ENCODE data around the gene SERPINB12.

SERPINB12 gene, protein sequence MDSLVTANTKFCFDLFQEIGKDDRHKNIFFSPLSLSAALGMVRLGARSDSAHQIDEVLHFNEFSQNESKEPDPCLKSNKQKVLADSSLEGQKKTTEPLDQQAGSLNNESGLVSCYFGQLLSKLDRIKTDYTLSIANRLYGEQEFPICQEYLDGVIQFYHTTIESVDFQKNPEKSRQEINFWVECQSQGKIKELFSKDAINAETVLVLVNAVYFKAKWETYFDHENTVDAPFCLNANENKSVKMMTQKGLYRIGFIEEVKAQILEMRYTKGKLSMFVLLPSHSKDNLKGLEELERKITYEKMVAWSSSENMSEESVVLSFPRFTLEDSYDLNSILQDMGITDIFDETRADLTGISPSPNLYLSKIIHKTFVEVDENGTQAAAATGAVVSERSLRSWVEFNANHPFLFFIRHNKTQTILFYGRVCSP

DNA sequence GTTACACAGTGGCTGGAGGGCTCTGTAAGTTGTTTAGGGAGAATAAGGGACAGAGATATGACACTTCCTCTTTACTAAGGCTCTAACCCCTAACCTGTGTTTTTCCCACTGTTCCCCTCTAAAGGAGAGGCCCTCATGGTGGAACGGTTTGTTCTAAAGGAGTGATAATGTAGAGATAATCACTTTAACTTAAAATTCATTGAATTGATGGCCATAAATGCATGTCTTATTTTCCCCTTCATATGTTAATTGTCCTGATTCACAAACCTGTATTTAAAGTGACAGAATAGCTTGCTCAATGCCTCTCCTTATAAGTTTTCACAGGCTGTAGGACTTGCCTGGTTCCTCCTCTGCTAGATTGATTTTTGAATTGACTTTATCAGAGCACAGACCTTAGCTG lies at the start of gene SERPINB12:
SERPINB12 (plus strand) TSS at position 301 of the 400 bp plus-strand sequence. CDS start 13,791 bp downstream, outside the sequence.
- DNase-seq, result no peak

DNA sequence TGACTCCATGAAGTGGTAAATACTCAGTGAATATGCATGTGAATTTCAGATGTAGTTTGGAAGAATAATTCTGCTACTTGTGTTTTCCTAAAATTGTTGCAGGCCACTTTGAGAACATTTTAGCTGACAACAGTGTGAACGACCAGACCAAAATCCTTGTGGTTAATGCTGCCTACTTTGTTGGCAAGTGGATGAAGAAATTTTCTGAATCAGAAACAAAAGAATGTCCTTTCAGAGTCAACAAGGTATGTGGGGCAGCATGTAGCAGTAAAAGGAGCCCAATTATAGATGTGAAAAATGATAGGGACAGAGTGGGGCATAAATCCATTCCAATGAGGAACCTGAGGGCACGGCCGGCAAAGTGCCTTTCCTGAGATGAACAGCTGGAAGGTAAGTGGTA lies 49.3 kb upstream of the SERPINB12 start:
- no peak for DNase-seq

DNA sequence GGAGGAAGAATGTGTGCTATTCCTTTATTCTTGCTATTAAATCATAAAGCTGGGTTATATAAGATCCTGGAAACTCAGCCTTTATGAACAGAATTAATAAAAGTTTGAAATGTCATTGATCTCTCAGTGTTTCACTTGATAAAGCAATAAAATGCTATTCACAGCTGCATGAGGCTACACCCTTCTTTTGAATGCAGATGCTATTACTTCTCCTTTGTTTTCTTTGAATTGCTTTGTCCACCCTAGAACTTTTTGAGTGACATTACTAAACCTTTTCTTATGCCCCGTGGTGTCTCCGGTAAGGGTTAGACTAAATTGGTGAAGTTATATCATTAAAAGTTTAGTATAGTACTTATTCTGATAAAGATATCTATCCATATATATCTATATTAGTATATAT lies 46.5 kb upstream of the SERPINB12 start:
- no peak for DNase-seq

DNA sequence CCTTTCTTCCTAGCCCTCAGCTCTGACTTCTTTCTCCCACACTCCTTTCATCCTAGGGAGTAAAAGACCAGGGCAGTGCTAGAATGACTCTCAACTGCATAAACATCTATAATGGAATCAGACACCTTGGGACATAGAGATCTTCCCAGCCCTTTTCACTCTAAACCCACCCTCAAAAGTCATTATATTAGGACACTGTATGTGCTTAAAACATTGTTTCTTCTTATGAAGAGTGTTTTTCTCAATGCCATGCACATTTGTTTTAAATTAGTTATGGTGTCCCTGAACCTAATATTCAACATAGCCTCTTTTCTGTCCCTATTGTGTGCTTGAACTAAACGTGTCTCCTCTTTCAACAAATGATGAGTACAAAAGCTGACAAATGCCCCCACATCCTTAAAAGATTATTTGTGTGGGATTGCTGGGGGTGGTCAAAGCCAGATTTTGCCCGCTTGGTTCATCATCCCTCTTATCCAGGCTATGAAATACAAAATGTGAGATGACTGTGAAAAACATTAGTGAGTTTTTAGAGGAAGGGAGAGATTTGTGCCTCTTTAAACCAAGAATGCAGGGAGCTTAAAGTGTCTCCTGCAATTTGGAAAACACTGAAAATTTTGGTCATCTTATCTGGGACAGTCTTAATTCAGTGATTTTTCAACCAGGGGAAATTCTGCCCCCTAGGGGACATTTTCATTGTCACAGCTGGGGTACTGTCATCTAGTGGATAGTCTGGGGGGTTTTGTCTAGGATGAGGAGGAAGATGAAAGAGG lies 36.4 kb upstream of the SERPINB12 start:
- DNase-seq, result no peak

DNA sequence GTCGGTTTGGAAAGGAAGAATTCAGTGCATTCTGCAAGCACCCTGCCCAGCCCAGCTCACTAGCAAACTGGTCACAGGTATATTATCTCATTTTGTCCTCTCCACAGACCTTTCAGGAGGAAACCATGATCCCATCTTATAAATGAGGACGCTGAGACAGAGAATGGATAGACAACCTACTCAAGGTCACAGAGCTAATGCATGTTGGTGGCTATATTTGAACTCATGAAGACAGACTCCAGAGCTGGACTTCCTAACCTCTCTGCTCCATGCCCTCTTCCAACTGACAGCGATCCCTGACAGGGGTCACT lies 35.9 kb upstream of the SERPINB12 start:
- no peak for DNase-seq

DNA sequence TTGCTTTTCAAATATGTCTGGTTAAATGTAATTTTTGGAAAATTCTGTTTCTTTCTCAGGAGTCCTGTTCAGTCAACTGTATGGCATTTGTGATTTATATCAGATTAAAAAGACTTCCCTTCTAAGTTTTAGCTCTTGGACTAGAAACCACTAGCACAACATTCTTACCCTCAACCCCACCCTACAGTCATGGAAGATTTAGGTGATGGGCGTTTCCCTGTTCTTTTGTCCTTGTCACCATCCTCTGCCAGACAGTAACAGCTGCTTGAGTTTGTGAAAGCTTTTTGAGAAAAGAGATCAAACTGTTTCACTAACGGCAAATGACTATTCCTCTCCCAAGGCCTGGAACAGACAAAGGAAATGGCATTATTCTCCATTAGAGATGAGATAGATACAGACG lies 33.6 kb upstream of the SERPINB12 start:
- DNase-seq, result no peak

DNA sequence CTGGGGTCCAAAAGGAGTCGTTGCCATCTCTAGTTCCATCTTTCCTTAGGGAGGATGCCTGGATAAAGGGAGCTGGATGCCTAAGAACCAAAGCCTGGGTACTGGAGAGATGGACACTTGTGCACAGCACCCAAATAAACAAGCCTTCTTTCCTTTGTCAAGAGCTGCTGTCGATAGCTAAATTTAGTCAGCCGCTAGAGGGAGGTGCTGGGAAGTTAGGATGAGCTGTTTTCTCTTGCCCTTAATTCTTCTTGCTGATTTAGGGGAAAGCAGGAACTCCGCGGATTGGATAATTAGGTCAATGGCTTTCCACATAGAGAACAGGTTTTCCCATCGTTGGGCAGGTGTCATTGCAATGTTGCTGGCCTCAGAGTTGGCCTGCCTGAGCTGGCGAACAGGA lies 30.9 kb upstream of the SERPINB12 start:
- no peak for DNase-seq

DNA sequence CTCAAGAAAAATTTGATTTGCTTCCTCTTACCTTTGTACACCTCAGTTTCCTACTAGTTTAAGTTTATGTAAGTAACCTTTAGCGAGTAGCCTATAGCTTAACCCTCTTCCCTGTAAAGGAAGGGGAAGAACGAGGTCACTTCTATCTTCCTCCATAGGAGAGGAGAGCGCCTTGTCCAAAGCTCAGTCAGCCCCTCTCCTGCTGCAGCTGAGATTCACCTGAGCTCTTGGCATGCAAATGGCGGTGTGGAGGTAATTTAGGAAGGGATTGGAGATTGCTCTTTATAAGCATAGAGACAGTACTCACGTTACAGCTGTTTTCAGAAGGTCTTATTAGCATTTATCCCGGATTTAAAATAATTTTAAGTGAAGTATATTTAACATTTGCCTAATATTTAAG lies 27.8 kb upstream of the SERPINB12 start:
- DNase-seq, result no peak

DNA sequence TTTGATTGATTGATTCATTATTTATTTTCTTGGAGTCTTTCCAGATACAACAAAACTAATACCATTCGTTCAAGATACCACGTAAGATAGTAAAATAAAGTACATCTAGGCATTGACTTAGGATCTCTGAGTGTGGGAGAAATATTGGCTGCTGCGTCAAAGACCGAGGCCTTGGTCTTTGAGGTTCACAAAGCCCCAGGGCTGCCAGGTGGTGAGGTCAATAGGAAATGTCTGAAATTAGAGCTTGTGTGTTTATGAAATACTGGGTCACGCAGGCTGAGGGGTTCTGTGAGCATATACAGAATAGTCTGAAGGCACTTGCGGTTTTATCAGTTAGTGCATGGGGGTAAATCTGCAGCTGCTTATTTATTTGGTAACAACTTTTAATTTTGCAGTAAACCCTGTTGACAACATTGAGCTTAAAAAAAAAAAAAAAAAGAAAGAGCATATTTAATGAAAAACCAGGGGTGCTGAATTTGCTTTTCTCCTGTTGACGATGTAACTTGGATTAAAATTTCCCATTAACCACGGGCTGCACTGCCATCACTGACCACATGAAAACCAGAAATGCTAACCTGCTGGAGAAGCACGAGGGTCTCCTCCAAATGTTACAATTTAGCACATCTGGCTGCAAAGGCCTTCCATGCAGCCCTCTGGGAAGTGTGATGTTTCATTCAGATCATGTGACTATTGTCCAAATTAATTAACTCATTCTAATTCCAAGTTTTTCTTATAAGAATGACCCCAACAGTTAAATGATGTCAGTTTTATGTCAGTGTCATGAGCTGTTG lies 27.1 kb upstream of the SERPINB12 start:
- no peak for DNase-seq

DNA sequence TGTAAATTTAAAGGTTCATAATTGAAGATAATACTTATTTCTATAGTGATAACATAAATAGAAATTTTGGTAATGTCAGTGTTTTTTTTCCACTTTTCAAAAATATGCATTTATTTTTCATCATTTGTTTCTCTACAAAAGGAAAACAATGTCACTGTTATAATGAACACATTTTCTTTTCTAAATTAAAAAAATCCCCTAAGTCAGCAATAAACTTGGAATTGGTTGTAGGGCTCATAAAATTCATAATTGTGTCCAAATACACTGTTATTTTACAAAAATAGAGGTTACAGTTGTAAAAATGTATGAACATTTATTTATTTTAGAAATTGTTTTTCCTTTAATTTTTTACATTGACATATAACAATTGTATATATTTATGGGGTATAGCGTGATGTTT lies 26.4 kb upstream of the SERPINB12 start:
- DNase-seq, result no peak

DNA sequence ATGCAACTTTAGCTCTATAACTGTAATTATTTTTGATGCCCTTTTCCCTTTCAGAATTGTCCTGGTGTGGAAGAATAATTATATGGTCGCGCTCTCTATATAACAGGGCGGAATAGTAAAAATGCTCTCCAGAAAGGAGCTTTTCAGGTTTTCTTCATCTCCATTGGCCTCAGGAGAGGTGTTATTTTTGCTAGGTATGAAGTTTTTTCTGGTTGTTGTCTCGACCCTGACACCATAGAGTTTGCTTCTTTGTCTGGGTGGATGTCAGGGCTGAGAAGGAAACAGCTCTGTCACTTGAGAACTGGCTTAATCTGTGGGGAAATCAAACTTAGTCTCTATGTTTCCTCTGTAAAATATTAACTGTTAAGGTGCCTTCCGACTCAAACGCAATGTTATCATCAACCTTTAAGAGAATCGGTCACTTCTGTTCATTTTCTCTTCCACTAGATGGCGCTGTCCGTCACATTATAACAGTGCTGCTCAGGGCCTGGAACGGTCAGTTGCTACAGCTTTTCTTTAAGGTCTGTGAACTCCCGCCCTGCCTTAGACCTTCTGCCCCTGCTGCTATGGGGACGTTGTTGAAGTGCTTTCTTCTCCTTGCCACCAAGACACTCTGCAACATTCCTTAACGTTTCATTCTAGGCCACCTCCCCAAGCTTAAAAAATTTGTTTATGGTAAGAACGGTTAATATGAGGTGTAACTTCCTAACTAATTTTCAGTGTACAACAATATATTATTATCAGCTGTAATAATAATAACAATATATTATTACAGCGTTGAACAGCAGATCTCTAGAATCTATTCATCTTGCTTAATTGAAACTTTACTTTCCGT lies 23.8 kb upstream of the SERPINB12 start:
- DNase-seq, result peak; percentile 31 to 64

DNA sequence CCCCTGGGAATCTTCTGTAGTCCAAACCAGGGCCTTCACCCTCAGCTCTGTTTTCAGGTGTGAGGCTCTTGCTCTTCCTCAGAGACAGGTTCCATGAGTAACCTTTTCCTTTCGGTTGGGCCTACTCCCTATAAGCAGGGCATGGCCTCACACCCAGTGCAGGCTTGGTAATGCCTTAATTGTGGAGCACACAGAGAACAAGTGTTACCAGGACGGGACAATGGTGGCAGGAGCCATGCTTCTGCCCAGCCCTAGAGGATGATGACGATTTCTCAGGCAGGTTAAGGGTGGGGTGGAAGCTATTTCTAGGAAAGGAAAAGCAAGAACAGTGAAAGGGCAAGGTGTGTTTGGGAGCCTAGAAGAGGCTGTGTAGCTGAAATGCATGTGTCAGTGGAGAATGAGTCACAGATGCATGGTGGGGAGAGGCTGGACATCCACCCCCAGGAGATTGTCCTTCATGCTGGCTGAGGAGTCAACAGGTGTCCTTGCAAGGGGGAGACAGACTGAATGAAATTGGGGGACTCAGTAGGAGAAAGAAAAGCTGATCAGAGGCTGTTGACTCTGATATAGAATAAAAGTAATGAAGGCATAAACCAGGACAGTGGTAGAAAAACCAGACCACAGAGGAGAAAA lies 22.0 kb upstream of the SERPINB12 start:
- no peak for DNase-seq

DNA sequence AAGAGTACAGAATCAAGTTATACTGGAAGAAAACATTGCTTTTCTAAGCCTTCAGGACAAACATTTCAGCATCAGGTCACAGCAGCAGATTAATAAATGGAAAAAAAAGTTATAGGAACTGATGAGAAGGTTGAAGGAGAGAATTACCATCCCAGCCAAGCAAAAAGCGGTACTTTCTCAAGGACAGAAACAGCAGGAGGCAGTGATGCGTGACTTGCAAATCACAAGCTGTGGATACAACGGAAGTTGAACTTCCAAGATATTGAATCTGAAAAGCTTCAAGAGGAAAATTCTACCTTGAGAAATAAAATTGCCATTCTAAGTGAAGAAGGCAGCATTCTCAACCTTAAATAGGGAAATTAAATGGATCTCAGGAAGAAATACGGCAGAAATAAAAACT lies 18.5 kb upstream of the SERPINB12 start:
- no peak for DNase-seq

DNA sequence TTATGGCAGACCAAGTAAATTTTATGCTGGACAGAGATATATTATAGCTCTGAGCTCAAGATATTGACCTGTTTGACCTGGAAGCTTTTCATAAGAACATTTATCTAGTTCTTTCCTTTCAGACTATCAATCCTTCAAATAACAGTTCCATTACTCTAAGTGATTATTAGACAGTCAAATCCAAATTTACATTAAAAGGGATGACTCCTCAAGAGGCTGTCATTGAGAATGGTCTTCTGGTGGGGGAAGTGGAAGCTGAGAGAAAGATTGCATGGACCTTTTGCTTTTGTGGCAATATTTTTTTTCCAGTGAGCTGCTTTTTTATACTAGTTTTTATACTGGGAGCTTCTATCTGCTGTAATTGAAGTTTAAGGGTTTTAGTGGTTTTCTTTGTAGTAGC lies 14.9 kb upstream of the SERPINB12 start:
- DNase-seq, result no peak

DNA sequence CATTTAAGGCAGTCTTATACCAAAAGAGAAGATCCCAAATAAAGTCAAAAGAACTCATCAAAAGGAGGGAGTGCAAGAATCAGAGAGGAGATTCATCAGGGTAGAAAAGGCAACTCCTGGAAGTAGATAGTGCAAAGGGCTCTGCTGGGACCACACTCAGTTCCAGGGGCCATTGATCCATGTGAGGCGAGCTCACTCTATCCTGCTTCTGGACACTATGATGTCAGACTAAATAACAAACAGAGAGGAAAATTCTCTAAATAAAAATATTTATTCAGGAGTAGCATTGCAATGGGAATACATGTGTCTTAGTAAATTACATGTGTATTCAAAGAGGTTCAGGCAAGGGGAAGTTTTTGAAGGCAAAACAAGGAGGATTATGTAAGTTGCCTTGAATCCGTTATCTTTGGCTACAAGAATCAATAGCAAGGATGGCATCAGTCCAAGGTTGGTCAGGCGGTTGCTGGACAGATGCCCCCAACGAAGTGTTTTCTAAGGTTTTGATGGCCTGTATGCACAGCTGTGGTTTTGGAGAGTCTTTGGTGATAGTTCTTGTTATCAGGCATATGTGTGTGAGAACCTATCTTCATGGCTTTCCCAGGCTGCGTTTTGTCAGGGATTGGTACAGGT lies 13.2 kb upstream of the SERPINB12 start:
- no peak for DNase-seq

DNA sequence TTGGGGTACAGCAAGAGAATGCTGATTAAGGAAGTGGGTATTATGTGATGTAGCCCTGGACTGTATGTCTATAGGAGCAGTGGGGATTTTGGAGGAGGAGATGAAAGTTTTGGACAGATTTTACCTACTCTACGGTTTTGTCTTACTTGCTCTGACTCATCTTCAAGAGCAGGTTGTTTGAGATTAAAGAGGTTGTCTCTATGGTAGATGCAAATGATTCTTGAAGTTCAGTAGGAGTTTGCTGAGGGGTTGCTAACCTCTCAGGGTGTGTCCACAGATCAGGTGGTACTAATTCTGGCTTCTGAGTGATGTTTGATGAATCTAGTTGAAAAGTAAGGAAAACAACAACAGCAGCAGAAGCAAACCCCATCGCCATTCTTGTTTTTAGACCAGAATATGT lies 9.7 kb upstream of the SERPINB12 start:
- no peak for DNase-seq

DNA sequence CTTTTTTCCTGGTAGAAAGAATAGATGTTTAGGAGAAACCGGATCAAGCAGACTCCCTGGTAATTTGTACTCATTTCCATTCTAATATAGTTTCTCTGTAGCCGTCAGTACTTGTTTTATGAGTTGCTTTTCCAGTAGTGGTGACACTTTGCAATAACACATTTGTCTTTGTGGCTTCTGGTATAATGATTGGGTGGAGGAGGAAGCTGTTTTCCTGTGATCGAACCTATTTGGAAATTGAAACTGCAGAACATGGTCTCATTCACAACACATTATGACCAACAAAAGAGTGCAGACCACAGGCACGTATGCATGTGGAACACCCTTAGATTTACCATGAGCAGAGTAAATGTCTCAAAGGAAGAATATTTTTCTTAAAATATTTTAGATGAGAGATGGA lies 7.6 kb upstream of the SERPINB12 start:
- no peak for DNase-seq

DNA sequence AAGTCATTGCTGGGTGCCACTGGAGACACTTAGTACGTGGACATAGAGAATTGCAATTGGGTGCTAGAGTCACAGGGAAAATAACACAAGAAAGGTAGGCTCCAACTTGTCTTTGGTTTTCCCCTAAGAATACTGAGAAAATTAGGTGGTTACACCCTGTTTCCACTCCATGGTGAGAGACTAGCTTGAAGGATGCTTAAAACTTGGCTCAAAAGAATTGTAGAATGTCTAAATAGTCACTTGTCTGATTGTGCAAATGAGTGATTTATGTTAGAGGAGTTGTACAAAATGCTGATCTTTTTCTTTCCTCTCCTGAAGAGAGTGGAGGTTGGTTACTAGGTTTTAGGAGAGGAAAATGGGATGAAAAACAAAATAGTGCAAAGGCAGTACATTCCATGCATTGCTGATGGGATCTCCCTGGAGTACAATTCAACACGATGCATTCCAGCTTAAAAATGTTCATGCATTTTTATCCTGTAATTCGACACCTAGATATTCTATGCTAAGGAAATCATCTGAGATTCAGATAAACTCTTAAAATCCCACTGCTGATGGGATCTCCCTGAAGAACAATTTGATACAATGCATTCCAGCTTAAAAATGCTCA lies 2.2 kb upstream of the SERPINB12 start:
- DNase-seq, result no peak

DNA sequence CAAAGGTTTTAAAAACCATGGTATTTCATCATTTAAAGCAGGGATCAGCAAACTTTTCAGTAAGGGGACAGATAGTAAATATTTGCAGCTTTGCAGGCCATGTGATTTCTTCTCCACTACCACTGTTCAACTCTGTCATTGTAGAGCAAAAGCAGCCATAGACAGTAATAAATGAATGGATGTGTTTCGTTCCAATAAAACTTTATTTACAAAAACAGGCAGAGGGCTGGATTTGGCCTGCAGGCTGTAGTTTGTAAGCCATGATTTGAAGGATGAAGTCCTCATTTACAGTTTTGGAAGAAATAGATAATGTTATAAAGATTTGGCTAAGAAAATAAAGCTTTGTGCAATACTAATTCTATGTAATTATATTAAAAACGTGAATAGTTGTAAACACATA lies 1.8 kb downstream of the SERPINB12 start:
- DNase-seq, result no peak

DNA sequence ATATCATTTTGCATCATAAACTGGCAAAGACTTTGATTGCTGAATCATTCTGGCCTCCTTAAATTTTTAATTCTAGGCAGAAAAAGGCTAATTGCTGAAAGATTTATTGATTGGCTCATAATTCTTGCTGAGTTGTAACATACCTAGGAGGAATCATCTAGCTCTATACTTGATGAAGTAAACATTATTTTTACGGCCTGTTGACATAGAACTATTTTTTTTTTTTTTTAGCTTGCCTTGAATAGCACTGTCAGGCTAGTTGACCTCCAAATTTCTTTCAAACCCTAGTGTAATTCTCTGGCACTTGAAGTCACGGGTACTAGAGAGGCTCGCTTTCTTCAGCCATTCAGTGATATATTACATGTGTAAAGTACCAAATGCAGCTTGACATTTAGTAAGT lies 2.8 kb downstream of the SERPINB12 start:
- DNase-seq, result no peak

DNA sequence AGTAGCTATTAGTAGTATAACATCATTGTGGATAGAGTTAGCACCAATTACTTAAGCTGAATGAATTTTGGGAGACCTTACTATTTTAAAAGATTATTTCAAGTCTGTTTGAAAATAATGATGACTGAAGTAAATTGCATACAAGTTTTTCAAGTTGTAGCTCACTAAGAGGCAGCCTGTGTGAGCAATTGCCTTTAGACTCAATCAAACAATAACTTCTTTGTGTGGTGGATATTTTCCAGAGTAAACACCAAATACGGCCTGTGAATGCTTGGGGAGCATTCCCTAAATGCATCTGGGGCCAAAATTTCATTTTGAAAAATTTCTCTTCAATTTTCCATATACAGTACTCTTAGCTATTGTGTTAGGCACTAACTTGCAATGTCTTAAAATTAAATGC lies 7.9 kb downstream of the SERPINB12 start:
- no peak for DNase-seq
